Heart right ventricle (tissue), 16 donors: ENCODE data around the gene ZNF488. TPM values are rescaled to one million over a fixed set of nuclear protein-coding genes. Genes with fewer than 3 reads are reported as not detected.

ENCODE experiments used
- ATAC-seq, 8 donors: fragments of 200-7000 bp; cut with Tn5 transposase; one replicate each; pipeline ENCODE4 v1.9.1; 2020; ENCODE audit warnings: mild to moderate bottlenecking in 8 of 8, moderate library complexity in 8 of 8, moderate number of reproducible peaks in 1 of 8
- DNase-seq, 2 donors: peaks; one replicate each; pipeline ENCODE4 v3.0.0-alpha.2; 2020
- H3K27ac ChIP-seq, 10 donors: fragments of 200-600 bp; sonication (generic) in 2 of 10; one replicate each; pipeline versions ENCODE4 v1.5.0 to v1.8.0; 2020 to 2022; ENCODE audit warnings: mild to moderate bottlenecking in 3 of 10
- H3K27me3 ChIP-seq, 7 donors: fragments of 200-600 bp; one replicate each; pipeline ENCODE4 v1.8.0; 2021 to 2022; ENCODE audit warnings: mild to moderate bottlenecking in 2 of 7
- H3K36me3 ChIP-seq, 9 donors: fragments of 200-600 bp; sonication (generic) in 1 of 9; one replicate each; pipeline versions ENCODE4 v1.5.0 to v1.8.0; 2020 to 2022; ENCODE audit warnings: mild to moderate bottlenecking in 2 of 9
- H3K4me1 ChIP-seq, 9 donors: fragments of 200-600 bp; sonication (generic) in 1 of 9; one replicate each; pipeline versions ENCODE4 v1.5.0 to v1.8.0; 2020 to 2022; ENCODE audit warnings: mild to moderate bottlenecking in 4 of 9
- H3K4me3 ChIP-seq, 10 donors: fragments of 200-600 bp; sonication (generic) in 2 of 10; one replicate each; pipeline versions ENCODE4 v1.5.0 to v1.8.0; 2020 to 2022; ENCODE audit warnings: mild to moderate bottlenecking in 7 of 10, moderate library complexity in 2 of 10
- H3K9me3 ChIP-seq, 11 donors: fragments of 200-600 bp in 10 of 11; sonication (generic) in 2 of 11; one replicate each; pipeline versions ENCODE4 v1.5.0 to v1.8.0; 2013 to 2022; ENCODE audit warnings: mild to moderate bottlenecking in 2 of 11, control low read depth in 1 of 11, moderate library complexity in 1 of 11
- CTCF ChIP-seq, 9 donors: fragments of 200-600 bp; sonication (generic) in 2 of 9; IDR thresholded peaks; one replicate each; pipeline versions ENCODE4 v1.5.0 to v1.8.0; 2021 to 2022; ENCODE audit warnings: antibody characterized with exemption in 9 of 9, mild to moderate bottlenecking in 5 of 9, moderate library complexity in 1 of 9
- WGBS, 2 donors: extraction: QIAGEN DNeasy Blood & Tissue Kit; methylation state at CpG; one replicate each; pipeline ENCODE4 v1.1.7; 2013; ENCODE audit warnings: inconsistent platforms in 1 of 2; 5-methylcytosine and 5-hydroxymethylcytosine counted together
- intact Hi-C, 10 donors: fragments of 100-400 bp; cut with DNase I; formaldehyde crosslinking; loops; one replicate each; pipeline versions ENCODE4 v1.11.1 to v1.14.2; 2022
- polyA plus RNA-seq, 2 donors: library from polyadenylated mRNA; stranded (reverse); fragments of 200-250 nt; gene quantifications; one replicate each; pipeline ENCODE4 v1.2.3, GENCODE V29; 2013
- total RNA-seq, 10 donors: library from RNA; stranded (reverse); fragmentation: NEBNext Ultra II Directional in 3 of 10; extraction: Animal tissue kit (Norgen Biotek cat#: 25700) in 3 of 10; gene quantifications; one replicate each; pipeline versions ENCODE4 v1.2.1 to v1.2.4, GENCODE V29; 2021 to 2023
- donor health status: Arrhythmogenic right ventricular cardiomyopathy.
- donor health status: ischemic (EF 13 %, LVEDD 7.1; RV severe dilation, severe dysfunction).
- donor health status: healthy with polysubstance abuse.
- donor health status: DM: no; HTN: yes; CAD: no.
- donor health status: DM: no; HTN: no; CAD: no.
- donor health status: ischemic (EF 25% LVEDD 6.9; RV normal size, moderate dysfunction).
- donor health status: ischemic (EF 25% LVEDD 5.7; RV mildly dilated, moderate dysfunction).
- donor health status: healthy.
- donor health status: DM: yes; HTN: yes; CAD: no.
- donor health status: Ischemic cardiomyopathy.
- donor health status: ischemic (EF 35%, LVEDD 5.7; RV mildly dilated, moderate dysfunction).
- donor health status: nonischemic (EF 11% LVEDD 7.7; RV severe dilation, severe dysfunction).
- donor health status: DM: yes; HTN: yes; CAD: no.
- donor health status: PGD.
- donor health status: ischemic (EF 29% LVEDD 5.4; RV normal size, mild dysfunction).
- donor health status: nonischemic (EF 23%, LVEDD 6.1; RV moderate dilation, normal function).

The ZNF488 gene
- total and polyA plus RNA-seq, 12 donors: 0.05 to 0.14 (median 0.09) TPM; not detected in 7

GRCh38 chr10:47410862-47411261, 26.8 kb upstream of the ZNF488 start:
- ATAC-seq: no peak
- 79 to 81% methylated on average over 4 of the region's 4 CpGs for WGBS, 2 donors
- no peak for TF ChIP-seq CTCF (IDR thresholded peaks at IDR 0.05)
- Histone ChIP-seq H3K36me3 (no peaks in the 10 kb centered on the region), H3K27ac (no peak overlapping the region), H3K27me3 (no peaks in the 10 kb centered on the region), H3K9me3 (no peaks in the 10 kb centered on the region), H3K4me1 (no peaks in the 10 kb centered on the region), H3K4me3 (no peak overlapping the region)
- DNase-seq: no peak
- intact Hi-C loops: no loop called here

GRCh38 chr10:47410271-47410670, 26.2 kb upstream of the ZNF488 start:
- WGBS, 2 donors: 79 to 88% methylated on average over 4 of the region's 4 CpGs
- ATAC-seq: no peak

GRCh38 chr10:47409866-47410256, 25.8 kb upstream of the ZNF488 start:
- TF ChIP-seq CTCF (IDR thresholded peaks at IDR 0.05): no peak
- Histone ChIP-seq H3K27me3 (no peaks in the 10 kb centered on the region), H3K36me3 (no peaks in the 10 kb centered on the region), H3K4me1 (no peaks in the 10 kb centered on the region), H3K9me3 (no peaks in the 10 kb centered on the region), H3K27ac (no peak overlapping the region), H3K4me3 (no peak overlapping the region)
- ATAC-seq: no peak
- intact Hi-C loops: no loop called here
- 69 to 87% methylated on average over 3 of the region's 3 CpGs for WGBS, 2 donors
- DNase-seq: no peak

More at GRCh38 chr10:47410271-47410670, 26.2 kb upstream of the ZNF488 start:
- no peaks in the 10 kb centered on the region for H3K4me1 ChIP-seq
- no peak for DNase-seq
- no peaks in the 10 kb centered on the region for H3K27me3 ChIP-seq
- H3K9me3 ChIP-seq: no peaks in the 10 kb centered on the region
- H3K4me3 ChIP-seq: no peak overlapping the region
- no peak overlapping the region for H3K27ac ChIP-seq
- no peak for TF ChIP-seq CTCF (IDR thresholded peaks at IDR 0.05)
- no peaks in the 10 kb centered on the region for H3K36me3 ChIP-seq
- intact Hi-C loops: no loop called here

DNA sequence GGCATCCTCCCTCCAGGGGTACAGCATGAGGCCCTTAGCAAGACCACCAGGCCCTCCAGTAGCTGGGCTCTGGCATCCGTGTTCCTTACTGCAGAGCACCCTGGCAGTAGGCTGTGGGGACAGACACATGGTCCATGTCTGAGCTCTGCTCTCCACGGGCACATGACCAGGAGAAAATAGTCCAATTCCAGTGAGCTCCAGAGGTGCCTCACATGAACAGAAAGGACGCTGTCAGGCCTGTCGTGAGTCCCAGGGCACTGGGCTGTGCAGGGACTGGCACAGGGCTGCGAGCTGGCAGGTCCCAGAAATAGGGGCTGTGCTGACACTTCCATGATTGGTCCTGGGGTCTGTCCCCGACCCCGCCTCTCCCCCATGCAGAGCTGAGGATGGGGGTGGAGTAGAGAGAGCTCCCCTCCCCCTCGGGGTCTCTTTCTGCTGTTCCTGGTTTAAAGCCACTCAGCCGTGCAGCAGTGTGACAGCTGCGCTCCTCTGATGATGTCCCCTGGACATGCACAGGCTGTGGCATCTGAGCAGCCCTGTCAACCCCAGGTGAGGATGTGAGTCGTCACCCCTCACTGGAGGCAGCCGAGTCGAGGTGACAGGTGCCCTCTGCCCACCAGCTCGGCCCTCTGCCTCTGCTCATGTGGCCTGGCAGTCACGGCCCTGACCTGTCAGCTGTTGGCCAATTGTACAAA, 25.2 kb upstream of the ZNF488 start:
- Histone ChIP-seq H3K27me3 (no peaks in the 10 kb centered on the region), H3K4me3 (no peak overlapping the region), H3K36me3 (no peaks in the 10 kb centered on the region), H3K27ac (no peak overlapping the region), H3K4me1 (peaks cover 0 to 5% (median 0%) of the 10 kb centered on the region in 9 donors), H3K9me3 (no peaks in the 10 kb centered on the region)
- intact Hi-C loops: no loop called here
- TF ChIP-seq CTCF (IDR thresholded peaks at IDR 0.05): no peak
- no peak for DNase-seq
- ATAC-seq: no peak
- WGBS, 2 donors: 76 to 80% methylated on average over 15 of the region's 15 CpGs
